ENCODE data around the gene ASB2.

ASB2 gene

GRCh38 chr14:93969082-93969828, 7.1 kb downstream of the ASB2 start:
- no peak for TF ChIP-seq CTCF (IDR thresholded peaks at IDR 0.05; ENCODE audit: low read depth, low read length, missing control alignments)
- no peak for DNase-seq
- H3K27me3 ChIP-seq (replicated peaks) = peaks cover 5% of the 10 kb centered on the region
- in situ Hi-C loops (cut with HindIII; ENCODE audit: low pct_ligation_motif_present, low sequenced_read_pairs) = no loop called here
- H3K4me3 ChIP-seq (ENCODE audit: low read depth, low read length) = no peak overlapping the region
- no peaks in the 10 kb centered on the region for H3K36me3 ChIP-seq (replicated peaks)
- no peak overlapping the region for H3K27ac ChIP-seq

- DNase-seq = no peak
- Histone ChIP-seq H3K4me3 (ENCODE audit: low read depth, low read length) (no peak overlapping the region), H3K36me3 (replicated peaks) (no peaks in the 10 kb centered on the region), H3K27ac (no peak overlapping the region), H3K27me3 (replicated peaks) (peaks cover 5% of the 10 kb centered on the region)
- in situ Hi-C loops (cut with HindIII; ENCODE audit: low pct_ligation_motif_present, low sequenced_read_pairs) = no loop called here
- no peak for TF ChIP-seq CTCF (IDR thresholded peaks at IDR 0.05; ENCODE audit: low read depth, low read length, missing control alignments)
Measured at GRCh38 chr14:93967637-93968250, 8.6 kb downstream of the ASB2 start.

GRCh38 chr14:93965946-93966474, 10.4 kb downstream of the ASB2 start:
- in situ Hi-C loops (cut with HindIII; ENCODE audit: low pct_ligation_motif_present, low sequenced_read_pairs) = no loop called here
- Histone ChIP-seq H3K4me3 (ENCODE audit: low read depth, low read length) (no peak overlapping the region), H3K27me3 (replicated peaks) (peaks cover 4% of the 10 kb centered on the region), H3K36me3 (replicated peaks) (no peaks in the 10 kb centered on the region), H3K27ac (peak overlapping the region; percentile 62)
- no peak for TF ChIP-seq CTCF (IDR thresholded peaks at IDR 0.05; ENCODE audit: low read depth, low read length, missing control alignments)
- no peak for DNase-seq

GRCh38 chr14:93965287-93965821, 11.0 kb downstream of the ASB2 start:
- peak overlapping the region; percentile 62 for H3K27ac ChIP-seq

GRCh38 chr14:93964820-93965286, 11.5 kb downstream of the ASB2 start:
- no peak overlapping the region for H3K4me3 ChIP-seq (ENCODE audit: low read depth, low read length)
- H3K36me3 ChIP-seq (replicated peaks) = no peaks in the 10 kb centered on the region
- TF ChIP-seq CTCF (IDR thresholded peaks at IDR 0.05; ENCODE audit: low read depth, low read length, missing control alignments) = no peak
- in situ Hi-C loops (cut with HindIII; ENCODE audit: low pct_ligation_motif_present, low sequenced_read_pairs) = no loop called here
- DNase-seq = no peak
- H3K27me3 ChIP-seq (replicated peaks) = no peaks in the 10 kb centered on the region
- peak overlapping the region; percentile 62 for H3K27ac ChIP-seq

More at GRCh38 chr14:93965287-93965821, 11.0 kb downstream of the ASB2 start:
- no peak for TF ChIP-seq CTCF (IDR thresholded peaks at IDR 0.05; ENCODE audit: low read depth, low read length, missing control alignments)
- Histone ChIP-seq H3K4me3 (ENCODE audit: low read depth, low read length) (no peak overlapping the region), H3K36me3 (replicated peaks) (no peaks in the 10 kb centered on the region), H3K27me3 (replicated peaks) (no peaks in the 10 kb centered on the region)
- in situ Hi-C loops (cut with HindIII; ENCODE audit: low pct_ligation_motif_present, low sequenced_read_pairs) = no loop called here
- DNase-seq = peak; percentile 84
